ENCODE results near the gene BMP3.
"Not testable (repeated sequence)": the region's sequence is repeated elsewhere in the genome, so short reads cannot be mapped to it uniquely, and the experiment has no call there.

The BMP3 gene

GRCh38 chr4:81007417-81007816 is 23.1 kb upstream of the BMP3 start:
- no peak for TF ChIP-seq CTCF (IDR thresholded peaks at IDR 0.05; ENCODE audit: low read depth, low read length)
- no peak overlapping the region for H3K4me3 ChIP-seq (ENCODE audit: low read depth, low read length)

- H3K4me3 ChIP-seq (ENCODE audit: low read depth, low read length): not testable (repeated sequence)
Observed at GRCh38 chr4:81016566-81016965, 13.9 kb upstream of the BMP3 start.

- no peak for TF ChIP-seq CTCF (IDR thresholded peaks at IDR 0.05; ENCODE audit: low read depth, low read length)
- H3K4me3 ChIP-seq (ENCODE audit: low read depth, low read length): no peak overlapping the region
Observed at GRCh38 chr4:81019006-81019405, 11.5 kb upstream of the BMP3 start.

- H3K4me3 ChIP-seq (ENCODE audit: low read depth, low read length): no peak overlapping the region
- no peak for TF ChIP-seq CTCF (IDR thresholded peaks at IDR 0.05; ENCODE audit: low read depth, low read length)
Observed at GRCh38 chr4:81021142-81021944, 9.2 kb upstream of the BMP3 start.

- no peak overlapping the region for H3K4me3 ChIP-seq (ENCODE audit: low read depth, low read length)
Observed at GRCh38 chr4:81021981-81022380, 8.5 kb upstream of the BMP3 start.

GRCh38 chr4:81023484-81023883 is 7.0 kb upstream of the BMP3 start:
- no peak overlapping the region for H3K4me3 ChIP-seq (ENCODE audit: low read depth, low read length)
- no peak for TF ChIP-seq CTCF (IDR thresholded peaks at IDR 0.05; ENCODE audit: low read depth, low read length)

More at GRCh38 chr4:81021981-81022380, 8.5 kb upstream of the BMP3 start:
- no peak for TF ChIP-seq CTCF (IDR thresholded peaks at IDR 0.05; ENCODE audit: low read depth, low read length)

GRCh38 chr4:81030981-81031791 is 678 bp downstream of the BMP3 start:
- no peak for TF ChIP-seq CTCF (IDR thresholded peaks at IDR 0.05; ENCODE audit: low read depth, low read length)
- H3K4me3 ChIP-seq (ENCODE audit: low read depth, low read length): peak overlapping the region; percentile 55

All from WI38 (cell line).